PFSK-1 (cell line): ENCODE results near the gene SCNN1G.

ENCODE experiments used
- FOXP2 ChIP-seq: optimal IDR thresholded peaks from 2 replicates; pipeline ENCODE3; 2011; ENCODE audit warnings: borderline replicate concordance, control low read depth, inconsistent platforms; ENCODE audit not compliant: insufficient read depth; ENCODE audit errors: extremely low read length, extremely low read depth
- POLR2AphosphoS5 ChIP-seq: IDR thresholded peaks from 2 replicates; pipeline ENCODE4 v1.6.1; 2012; ENCODE audit warnings: low read depth, mild to moderate bottlenecking, control low read depth, low read length, moderate library complexity
- SIN3A ChIP-seq: IDR thresholded peaks from 2 replicates; pipeline ENCODE4 v1.6.1; 2012; ENCODE audit warnings: mild to moderate bottlenecking, low read length, moderate library complexity, borderline replicate concordance; ENCODE audit not compliant: insufficient read depth
- TAF1 ChIP-seq: IDR thresholded peaks from 2 replicates; pipeline ENCODE4 v1.6.1; 2012; ENCODE audit warnings: low read length, control low read depth, borderline replicate concordance; ENCODE audit not compliant: insufficient read depth
- TF ChIP-seq, protein P1 (sequence below), 2 experiments: IDR thresholded peaks; 2 replicates each; pipeline versions ENCODE4 v1.6.1 to v1.8.0; 2011 to 2012; ENCODE audit warnings: low read depth in 2 of 2, low read length in 2 of 2, control low read depth in 1 of 2, inconsistent platforms in 1 of 2, mild to moderate bottlenecking in 1 of 2, moderate library complexity in 1 of 2; ENCODE audit not compliant: insufficient read depth in 1 of 2

Gene SCNN1G

DNA sequence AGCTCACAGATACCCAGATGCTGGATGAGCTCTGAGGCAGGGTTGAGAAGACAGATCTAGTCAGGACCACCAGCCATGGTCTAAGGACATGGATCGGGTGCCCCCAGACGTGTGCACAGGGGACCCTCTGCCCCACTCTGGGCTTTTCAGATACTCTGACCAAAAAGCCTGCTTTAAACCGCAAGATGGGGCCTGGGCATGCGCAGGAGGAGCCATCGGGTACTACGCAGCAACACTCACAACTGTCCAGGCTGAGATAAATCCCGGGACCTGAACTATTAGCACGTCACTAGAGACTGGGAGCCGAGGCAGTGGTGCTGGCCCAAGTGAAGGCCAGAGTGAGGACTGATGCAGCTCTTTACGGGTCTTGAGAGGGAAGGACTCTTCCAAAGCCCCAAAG lies 32.9 kb downstream of the SCNN1G start:
- TF ChIP-seq TAF1 (no peak), SIN3A (no peak), POLR2AphosphoS5 (no peak), FOXP2 (no peak)
- TF ChIP-seq, protein P1, sequence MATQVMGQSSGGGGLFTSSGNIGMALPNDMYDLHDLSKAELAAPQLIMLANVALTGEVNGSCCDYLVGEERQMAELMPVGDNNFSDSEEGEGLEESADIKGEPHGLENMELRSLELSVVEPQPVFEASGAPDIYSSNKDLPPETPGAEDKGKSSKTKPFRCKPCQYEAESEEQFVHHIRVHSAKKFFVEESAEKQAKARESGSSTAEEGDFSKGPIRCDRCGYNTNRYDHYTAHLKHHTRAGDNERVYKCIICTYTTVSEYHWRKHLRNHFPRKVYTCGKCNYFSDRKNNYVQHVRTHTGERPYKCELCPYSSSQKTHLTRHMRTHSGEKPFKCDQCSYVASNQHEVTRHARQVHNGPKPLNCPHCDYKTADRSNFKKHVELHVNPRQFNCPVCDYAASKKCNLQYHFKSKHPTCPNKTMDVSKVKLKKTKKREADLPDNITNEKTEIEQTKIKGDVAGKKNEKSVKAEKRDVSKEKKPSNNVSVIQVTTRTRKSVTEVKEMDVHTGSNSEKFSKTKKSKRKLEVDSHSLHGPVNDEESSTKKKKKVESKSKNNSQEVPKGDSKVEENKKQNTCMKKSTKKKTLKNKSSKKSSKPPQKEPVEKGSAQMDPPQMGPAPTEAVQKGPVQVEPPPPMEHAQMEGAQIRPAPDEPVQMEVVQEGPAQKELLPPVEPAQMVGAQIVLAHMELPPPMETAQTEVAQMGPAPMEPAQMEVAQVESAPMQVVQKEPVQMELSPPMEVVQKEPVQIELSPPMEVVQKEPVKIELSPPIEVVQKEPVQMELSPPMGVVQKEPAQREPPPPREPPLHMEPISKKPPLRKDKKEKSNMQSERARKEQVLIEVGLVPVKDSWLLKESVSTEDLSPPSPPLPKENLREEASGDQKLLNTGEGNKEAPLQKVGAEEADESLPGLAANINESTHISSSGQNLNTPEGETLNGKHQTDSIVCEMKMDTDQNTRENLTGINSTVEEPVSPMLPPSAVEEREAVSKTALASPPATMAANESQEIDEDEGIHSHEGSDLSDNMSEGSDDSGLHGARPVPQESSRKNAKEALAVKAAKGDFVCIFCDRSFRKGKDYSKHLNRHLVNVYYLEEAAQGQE (IDR thresholded peaks at IDR 0.05; ENCODE audit: insufficient read depth in 1 of 2, low read depth in 2 of 2, low read length in 2 of 2), result no peak

DNA sequence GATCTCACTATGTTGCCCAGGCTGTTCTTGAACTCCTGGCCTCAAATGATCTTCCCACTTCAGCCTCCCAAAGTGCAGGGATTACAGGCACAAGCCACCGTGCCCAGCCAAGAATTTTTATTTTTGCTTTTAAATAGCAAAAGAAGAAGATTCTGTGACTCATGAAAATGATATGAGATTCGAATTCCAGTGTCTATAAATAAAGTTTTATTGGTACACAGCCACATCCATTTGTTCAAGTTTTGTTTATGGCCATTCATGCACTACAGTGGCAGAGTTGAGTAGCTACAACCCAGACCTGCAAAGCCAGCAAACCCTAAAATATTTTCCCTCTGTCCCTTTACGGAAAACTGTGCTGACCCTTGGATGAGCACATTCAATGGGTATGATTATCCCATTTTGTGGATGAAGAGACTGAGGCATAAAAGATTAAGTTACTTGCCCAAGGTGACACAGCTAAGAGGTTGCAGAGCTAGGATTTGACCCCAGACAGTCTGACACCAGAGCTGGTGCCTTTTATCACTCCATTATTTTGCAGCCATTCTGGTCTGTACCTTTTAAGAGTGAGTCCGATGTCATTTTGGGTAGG lies 34.2 kb downstream of the SCNN1G start:
- TF ChIP-seq, protein P1 (IDR thresholded peaks at IDR 0.05; ENCODE audit: insufficient read depth in 1 of 2, low read depth in 2 of 2, low read length in 2 of 2), result no peak
- TF ChIP-seq POLR2AphosphoS5, result no peak
- no peak for TF ChIP-seq TAF1
- no peak for TF ChIP-seq SIN3A
- no peak for TF ChIP-seq FOXP2

DNA sequence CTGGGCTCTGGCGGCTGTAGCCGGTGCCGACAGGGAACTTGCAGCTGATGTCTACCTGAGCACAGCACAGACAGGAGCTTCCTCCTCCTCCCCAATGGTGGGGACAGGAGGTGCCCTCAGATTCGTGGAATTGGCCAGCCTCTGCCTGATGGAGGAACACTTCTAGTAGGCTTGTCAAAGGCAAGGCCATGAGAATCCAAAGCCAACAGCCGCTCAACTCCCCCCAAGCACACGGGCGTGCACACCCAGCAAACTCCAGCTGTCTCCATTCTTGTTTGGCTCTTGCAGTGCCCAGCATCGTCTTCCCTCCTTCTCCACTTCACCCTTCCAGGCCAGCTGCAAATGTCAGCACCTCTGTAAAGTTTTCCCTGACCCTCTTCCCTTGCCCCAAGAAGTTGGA lies 35.1 kb downstream of the SCNN1G start:
- no peak for TF ChIP-seq SIN3A
- TF ChIP-seq POLR2AphosphoS5, result no peak
- TF ChIP-seq, protein P1 (IDR thresholded peaks at IDR 0.05; ENCODE audit: insufficient read depth in 1 of 2, low read depth in 2 of 2, low read length in 2 of 2), result no peak
- TF ChIP-seq TAF1, result no peak
- no peak for TF ChIP-seq FOXP2

DNA sequence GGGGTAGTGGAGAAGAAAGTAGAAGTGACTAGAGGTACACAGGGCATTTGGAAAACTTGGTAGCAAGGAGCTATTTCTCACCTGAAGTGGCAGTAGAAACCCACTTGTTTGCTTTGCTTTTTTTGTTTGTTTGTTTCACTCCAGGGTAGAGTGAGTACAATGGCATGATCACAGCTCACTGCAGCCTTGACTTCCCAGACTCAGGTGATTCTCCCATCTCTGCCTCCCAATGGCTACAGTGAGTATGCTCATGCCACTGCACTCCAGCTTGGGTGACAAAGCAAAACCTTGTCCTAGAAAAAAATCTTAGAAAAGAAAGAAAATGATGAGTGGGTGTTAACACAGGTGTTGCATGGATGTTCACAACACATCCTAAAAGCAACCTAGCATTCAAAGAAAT lies 40.4 kb downstream of the SCNN1G start:
- TF ChIP-seq TAF1, result no peak
- TF ChIP-seq SIN3A, result no peak
- TF ChIP-seq, protein P1 (IDR thresholded peaks at IDR 0.05; ENCODE audit: insufficient read depth in 1 of 2, low read depth in 2 of 2, low read length in 2 of 2), result no peak
- no peak for TF ChIP-seq POLR2AphosphoS5
- TF ChIP-seq FOXP2, result no peak

GRCh38 chr16:23223368-23223767 lies 40.8 kb downstream of the SCNN1G start:
- TF ChIP-seq SIN3A (no peak), FOXP2 (no peak)

- TF ChIP-seq POLR2AphosphoS5 (no peak), FOXP2 (no peak), TAF1 (no peak), SIN3A (no peak)
- TF ChIP-seq, protein P1 (IDR thresholded peaks at IDR 0.05; ENCODE audit: insufficient read depth in 1 of 2, low read depth in 2 of 2, low read length in 2 of 2), result no peak
Observed at GRCh38 chr16:23225109-23225508, 42.6 kb downstream of the SCNN1G start.
